Neural progenitor cell (in vitro differentiated cells): ENCODE data around the gene GRID1. TPM values are rescaled to one million over a fixed set of nuclear protein-coding genes. Genes with fewer than 3 reads are reported as not detected.

Source experiments
- DNase-seq: peaks from one replicate; pipeline ENCODE4 v3.0.0-alpha.2; 2016; ENCODE audit warnings: low spot score
- H2AFZ ChIP-seq: fragments of 200-600 bp; sonication (generic); replicated peaks from 2 replicates; pipeline ENCODE4 v1.6.1; 2016; ENCODE audit warnings: antibody characterized with exemption
- H3F3A ChIP-seq: fragments of 200-600 bp; sonication (generic); 2 replicates; pipeline ENCODE4 v1.6.1; 2016; ENCODE audit warnings: antibody characterized with exemption, low read depth
- H3K27ac ChIP-seq: fragments of 200-600 bp; sonication (generic); 2 replicates; pipeline ENCODE4 v1.5.1; 2016; ENCODE audit warnings: mild to moderate bottlenecking
- H3K27me3 ChIP-seq: fragments of 200-600 bp; sonication (generic); 2 replicates; pipeline ENCODE4 v1.6.1; 2016; ENCODE audit warnings: mild to moderate bottlenecking, moderate library complexity
- H3K36me3 ChIP-seq: fragments of 200-600 bp; sonication (generic); 2 replicates; pipeline ENCODE4 v1.5.1; 2016
- H3K4me1 ChIP-seq: fragments of 200-600 bp; sonication (generic); 2 replicates; pipeline ENCODE4 v1.6.1; 2016; ENCODE audit warnings: mixed run types
- H3K4me2 ChIP-seq: fragments of 200-600 bp; sonication (generic); 2 replicates; pipeline ENCODE4 v1.6.1; 2016
- H3K4me3 ChIP-seq: fragments of 200-600 bp; sonication (generic); 2 replicates; pipeline ENCODE4 v1.5.1; 2016
- H3K79me2 ChIP-seq: fragments of 200-600 bp; sonication (generic); 2 replicates; pipeline ENCODE4 v1.6.1; 2016; ENCODE audit warnings: low read depth
- H3K9ac ChIP-seq: fragments of 200-600 bp; sonication (generic); 2 replicates; pipeline ENCODE4 v1.6.1; 2016
- H3K9me3 ChIP-seq: fragments of 200-600 bp; sonication (generic); 2 replicates; pipeline ENCODE4 v1.5.1; 2016; ENCODE audit warnings: low read depth
- H4K20me1 ChIP-seq: fragments of 200-600 bp; sonication (generic); 2 replicates; pipeline ENCODE4 v1.6.1; 2016; ENCODE audit warnings: low read depth
- H3K27ac Mint-ChIP-seq: 3 replicates; pipeline ENCODE4 v1.8.0; 2021; ENCODE audit warnings: mixed read lengths
- H3K27me3 Mint-ChIP-seq: 2 replicates; pipeline ENCODE4 v1.8.0; 2022; ENCODE audit warnings: low read depth, mild to moderate bottlenecking, inconsistent platforms, moderate library complexity, mixed read lengths; ENCODE audit not compliant: insufficient read depth
- H3K36me3 Mint-ChIP-seq: 3 replicates; pipeline ENCODE4 v1.8.0; 2021; ENCODE audit warnings: mixed read lengths
- H3K4me1 Mint-ChIP-seq: 3 replicates; pipeline ENCODE4 v1.8.0; 2021; ENCODE audit warnings: mixed read lengths
- H3K4me3 Mint-ChIP-seq: 3 replicates; pipeline ENCODE4 v1.8.0; 2021; ENCODE audit warnings: mild to moderate bottlenecking, moderate library complexity, mixed read lengths
- H3K9me3 Mint-ChIP-seq: 3 replicates; pipeline ENCODE4 v1.8.0; 2020; ENCODE audit warnings: mixed read lengths
- CTCF ChIP-seq: fragments of 200-600 bp; sonication (generic); IDR thresholded peaks from 2 replicates; pipeline ENCODE4 v1.5.1; 2017; ENCODE audit warnings: antibody characterized with exemption, mild to moderate bottlenecking
- EZH2 ChIP-seq: fragments of 200-600 bp; sonication (generic); IDR thresholded peaks from 2 replicates; pipeline ENCODE4 v1.6.1; 2017; ENCODE audit warnings: antibody characterized with exemption, mild to moderate bottlenecking, moderate library complexity
- EZH2phosphoT487 ChIP-seq: fragments of 200-600 bp; sonication (generic); IDR thresholded peaks from 2 replicates; pipeline ENCODE4 v1.6.1; 2017; ENCODE audit warnings: antibody characterized with exemption
- total RNA-seq: library from RNA; depleted of rRNA; stranded (reverse); fragments of >200 nt; gene quantifications from 2 replicates; pipeline ENCODE4 v1.2.3, GENCODE V29; 2015; ENCODE audit warnings: low replicate concordance

The GRID1 gene
- total RNA-seq, 1 donor from 2014 or later, result not detected

- H4K20me1 ChIP-seq, result no peaks in the 10 kb centered on the region
- TF ChIP-seq CTCF (no peak), EZH2 (no peak), EZH2phosphoT487 (no peak)
- no peaks in the 10 kb centered on the region for H3F3A ChIP-seq
- Mint-ChIP-seq H3K27ac (no peak overlapping the region), H3K4me1 (peaks cover 4% of the 10 kb centered on the region), H3K9me3 (peaks cover 2% of the 10 kb centered on the region), H3K36me3 (no peaks in the 10 kb centered on the region), H3K4me3 (no peak overlapping the region), H3K27me3 (peaks cover 10% of the 10 kb centered on the region)
- no peak overlapping the region for H3K27ac ChIP-seq
- no peak overlapping the region for H3K9ac ChIP-seq
- no peak overlapping the region for H2AFZ ChIP-seq
- H3K9me3 ChIP-seq, result no peaks in the 10 kb centered on the region
- H3K4me3 ChIP-seq, result no peak overlapping the region
- DNase-seq, result no peak
- H3K36me3 ChIP-seq, result no peaks in the 10 kb centered on the region
- no peak overlapping the region for H3K4me2 ChIP-seq
- no peaks in the 10 kb centered on the region for H3K4me1 ChIP-seq
- H3K79me2 ChIP-seq, result no peaks in the 10 kb centered on the region
- H3K27me3 ChIP-seq, result no peaks in the 10 kb centered on the region
Measured at GRCh38 chr10:86207226-86207625, 159.4 kb downstream of the GRID1 start.

- peaks cover 4% of the 10 kb centered on the region for H3K4me1 Mint-ChIP-seq
- Histone ChIP-seq H3K79me2 (no peaks in the 10 kb centered on the region), H3K4me1 (no peaks in the 10 kb centered on the region), H3K9me3 (no peaks in the 10 kb centered on the region), H3F3A (no peaks in the 10 kb centered on the region), H3K27me3 (no peaks in the 10 kb centered on the region), H3K27ac (no peak overlapping the region), H3K4me2 (no peak overlapping the region), H3K9ac (no peak overlapping the region), H3K4me3 (no peak overlapping the region), H4K20me1 (no peaks in the 10 kb centered on the region), H2AFZ (no peak overlapping the region), H3K36me3 (no peaks in the 10 kb centered on the region)
- TF ChIP-seq EZH2 (no peak), EZH2phosphoT487 (no peak), CTCF (no peak)
- no peak overlapping the region for H3K27ac Mint-ChIP-seq
- H3K4me3 Mint-ChIP-seq, result no peak overlapping the region
- no peak for DNase-seq
- peaks cover 14% of the 10 kb centered on the region for H3K27me3 Mint-ChIP-seq
- H3K9me3 Mint-ChIP-seq, result peaks cover 2% of the 10 kb centered on the region
- H3K36me3 Mint-ChIP-seq, result no peaks in the 10 kb centered on the region
Measured at GRCh38 chr10:86206240-86206579, 160.4 kb downstream of the GRID1 start.

GRCh38 chr10:86205306-86206239, 161.0 kb downstream of the GRID1 start:
- Mint-ChIP-seq H3K36me3 (no peaks in the 10 kb centered on the region), H3K27ac (no peak overlapping the region), H3K27me3 (peaks cover 11% of the 10 kb centered on the region), H3K4me1 (peaks cover 4% of the 10 kb centered on the region), H3K4me3 (no peak overlapping the region), H3K9me3 (peaks cover 2% of the 10 kb centered on the region)
- Histone ChIP-seq H3K4me1 (no peaks in the 10 kb centered on the region), H3F3A (no peaks in the 10 kb centered on the region), H3K9ac (no peak overlapping the region), H3K79me2 (no peaks in the 10 kb centered on the region), H4K20me1 (no peaks in the 10 kb centered on the region), H3K36me3 (no peaks in the 10 kb centered on the region), H3K27me3 (no peaks in the 10 kb centered on the region), H3K4me3 (no peak overlapping the region), H3K4me2 (no peak overlapping the region), H3K9me3 (no peaks in the 10 kb centered on the region), H2AFZ (no peak overlapping the region), H3K27ac (no peak overlapping the region)
- no peak for DNase-seq
- TF ChIP-seq EZH2phosphoT487 (no peak), CTCF (no peak), EZH2 (no peak)
